ENCODE data around the gene SLC35F6. TPM values are rescaled to one million over a fixed set of nuclear protein-coding genes. Genes with fewer than 3 reads are reported as not detected.
A peak's percentile ranks its signal among the peaks of the same experiment; 100 is the strongest.

The SLC35F6 gene
- total and polyA plus RNA-seq, 2 donors (not counting 3 experiments of a cell fraction or from before 2014, with no cell fraction given), result 34.6 to 39.8 TPM

- Histone ChIP-seq H3K9ac (replicated peaks; ENCODE audit: extremely low read depth, insufficient read depth, low read length) (peak overlapping the region; percentile 64), H3K4me1 (ENCODE audit: control insufficient read depth, extremely low read depth, insufficient read depth, low read length) (peaks cover 13% of the 10 kb centered on the region), H3K9me1 (replicated peaks; ENCODE audit: control insufficient read depth, extremely low read depth, insufficient read depth, low read length) (no peaks in the 10 kb centered on the region), H3K9me3 (replicated peaks; ENCODE audit: control insufficient read depth, insufficient read depth, low read length) (no peaks in the 10 kb centered on the region), H3K36me3 (ENCODE audit: control insufficient read depth in 2 of 2, extremely low read depth in 1 of 2, insufficient read depth in 2 of 2, low read length in 2 of 2) (peaks cover 0 to 3% of the 10 kb centered on the region in 2 experiments), H3K27ac (ENCODE audit: insufficient read depth, low read depth, low read length) (peak overlapping the region; percentile 46), H4K20me1 (replicated peaks; ENCODE audit: control insufficient read depth, extremely low read depth, insufficient read depth, low read length) (no peaks in the 10 kb centered on the region), H3K79me2 (ENCODE audit: control insufficient read depth, insufficient read depth, low read length) (peaks cover 49% of the 10 kb centered on the region), H3K4me3 (replicated peaks in 1 of 3; ENCODE audit: insufficient read depth in 1 of 3, low read depth in 1 of 3, low read length in 3 of 3) (peak overlapping the region; percentile 50 to 96 (median 73)), H2AFZ (ENCODE audit: low read depth, low read length) (peak overlapping the region; percentile 90), H3K27me3 (ENCODE audit: control insufficient read depth in 2 of 2, insufficient read depth in 2 of 2, low read length in 2 of 2) (no peaks in the 10 kb centered on the region), H3K4me2 (ENCODE audit: insufficient read depth, low read length) (peak overlapping the region; percentile 48)
- BruUV-seq (replicated peaks), result TSS peak; percentile 16
- ChIA-PET POLR2A (no interaction called here), CTCF (interaction anchor here (0.6 to 2.0 kb wide), 11 partner anchors 14 to 209 kb away, joined by 3 to 10 read pairs (median 4); partner anchors contain the start of gene SLC35F6)
- dilution Hi-C loops (cut with MboI; ENCODE audit: extremely low pct_ligation_motif_present, low sequenced_read_pairs) (no loop called here), intact Hi-C loops (cut with micrococcal nuclease) (no loop called here)
- DNase-seq (ENCODE audit: low read depth, low spot score), result peak; percentile 15
- peak; percentile 64 for FAIRE-seq
- TF ChIP-seq GATA2 (IDR thresholded peaks at IDR 0.05; ENCODE audit: insufficient read depth, insufficient read length, low read depth, low read length), result no peak
- TF ChIP-seq MYC (IDR thresholded peaks at IDR 0.05; ENCODE audit: low read depth, low read length), result no peak
- TF ChIP-seq MAX (IDR thresholded peaks at IDR 0.05; ENCODE audit: insufficient read depth, insufficient read length), result no peak
- no peak for TF ChIP-seq POLR2A (IDR thresholded peaks at IDR 0.05; ENCODE audit: low read depth, low read length)
- no peak for TF ChIP-seq JUN (IDR thresholded peaks at IDR 0.05; ENCODE audit: borderline replicate concordance, insufficient read depth, insufficient read length, low read depth)
- TF ChIP-seq EZH2 (IDR thresholded peaks at IDR 0.05; ENCODE audit: borderline replicate concordance, low read depth, low read length, severe bottlenecking), result no peak
- no peak for TF ChIP-seq POLR2AphosphoS5 (IDR thresholded peaks at IDR 0.05; ENCODE audit: insufficient read depth, low read depth, low read length)
These were observed 22.3 kb downstream of the SLC35F6 start for GRCh38 chr2:26786207-26787028.

Data from endothelial cell of umbilical vein (primary cell).